Upper lobe of right lung (tissue), 1 donor: Measurements from ENCODE around the gene CRYBA1. TPM values are rescaled to one million over a fixed set of nuclear protein-coding genes. Genes with fewer than 3 reads are reported as not detected.
"Not testable (repeated sequence)": the region's sequence is repeated elsewhere in the genome, so short reads cannot be mapped to it uniquely, and the experiment has no call there.

Experiments
- ATAC-seq: fragments of 200-7000 bp; cut with Tn5 transposase; one replicate; pipeline ENCODE4 v1.9.1; 2020; ENCODE audit warnings: mild to moderate bottlenecking, moderate library complexity
- DNase-seq: peaks from one replicate; pipeline ENCODE4 v3.0.0-alpha.2; 2020
- H3K27ac ChIP-seq: fragments of 200-600 bp; one replicate; pipeline ENCODE4 v1.8.0; 2022
- H3K27me3 ChIP-seq: fragments of 200-600 bp; one replicate; pipeline ENCODE4 v1.8.0; 2022; ENCODE audit warnings: mild to moderate bottlenecking
- H3K36me3 ChIP-seq: fragments of 200-600 bp; one replicate; pipeline ENCODE4 v1.8.0; 2022
- H3K4me1 ChIP-seq: fragments of 200-600 bp; one replicate; pipeline ENCODE4 v1.8.0; 2022
- H3K4me3 ChIP-seq: fragments of 200-600 bp; one replicate; pipeline ENCODE4 v1.8.0; 2022; ENCODE audit warnings: mild to moderate bottlenecking
- H3K9me3 ChIP-seq: fragments of 200-600 bp; one replicate; pipeline ENCODE4 v1.8.0; 2022
- intact Hi-C: fragments of 100-400 bp; cut with DNase I; formaldehyde crosslinking; loops from one replicate; pipeline ENCODE4 v1.11.0; 2022
- total RNA-seq: library from RNA; stranded (reverse); fragmentation: NEBNext Ultra II Directional; extraction: Animal tissue kit (Norgen Biotek cat#: 25700); gene quantifications from one replicate; pipeline ENCODE4 v1.2.1, GENCODE V29; 2021
- TF ChIP-seq, protein P1 (sequence below): fragments of 200-600 bp; IDR thresholded peaks from one replicate; pipeline ENCODE4 v1.8.0; 2022; ENCODE audit warnings: antibody characterized with exemption
- donor health status: DM: no; HTN: yes; CAD: no; lungs with severe emphysema.

CRYBA1 gene
- total RNA-seq, 1 donor from 2014 or later = not detected

GRCh38 chr17:29215717-29216116 lies 30.9 kb upstream of the CRYBA1 start:
- no peaks in the 10 kb centered on the region for H3K27me3 ChIP-seq
- DNase-seq = no peak
- no peak overlapping the region for H3K27ac ChIP-seq
- intact Hi-C loops = loop anchor here (5.0 kb wide), 1 partner anchor 68 kb away; no protein-coding TSS in a partner anchor
- TF ChIP-seq, protein P1, sequence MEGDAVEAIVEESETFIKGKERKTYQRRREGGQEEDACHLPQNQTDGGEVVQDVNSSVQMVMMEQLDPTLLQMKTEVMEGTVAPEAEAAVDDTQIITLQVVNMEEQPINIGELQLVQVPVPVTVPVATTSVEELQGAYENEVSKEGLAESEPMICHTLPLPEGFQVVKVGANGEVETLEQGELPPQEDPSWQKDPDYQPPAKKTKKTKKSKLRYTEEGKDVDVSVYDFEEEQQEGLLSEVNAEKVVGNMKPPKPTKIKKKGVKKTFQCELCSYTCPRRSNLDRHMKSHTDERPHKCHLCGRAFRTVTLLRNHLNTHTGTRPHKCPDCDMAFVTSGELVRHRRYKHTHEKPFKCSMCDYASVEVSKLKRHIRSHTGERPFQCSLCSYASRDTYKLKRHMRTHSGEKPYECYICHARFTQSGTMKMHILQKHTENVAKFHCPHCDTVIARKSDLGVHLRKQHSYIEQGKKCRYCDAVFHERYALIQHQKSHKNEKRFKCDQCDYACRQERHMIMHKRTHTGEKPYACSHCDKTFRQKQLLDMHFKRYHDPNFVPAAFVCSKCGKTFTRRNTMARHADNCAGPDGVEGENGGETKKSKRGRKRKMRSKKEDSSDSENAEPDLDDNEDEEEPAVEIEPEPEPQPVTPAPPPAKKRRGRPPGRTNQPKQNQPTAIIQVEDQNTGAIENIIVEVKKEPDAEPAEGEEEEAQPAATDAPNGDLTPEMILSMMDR = no peak
- ATAC-seq = no peak
- no peaks in the 10 kb centered on the region for H3K9me3 ChIP-seq
- H3K4me1 ChIP-seq = peaks cover 6% of the 10 kb centered on the region
- H3K36me3 ChIP-seq = no peaks in the 10 kb centered on the region
- no peak overlapping the region for H3K4me3 ChIP-seq

GRCh38 chr17:29216181-29216580 lies 30.5 kb upstream of the CRYBA1 start:
- Histone ChIP-seq H3K27me3 (no peaks in the 10 kb centered on the region), H3K36me3 (no peaks in the 10 kb centered on the region), H3K27ac (no peak overlapping the region), H3K4me3 (no peak overlapping the region), H3K9me3 (no peaks in the 10 kb centered on the region), H3K4me1 (peaks cover 6% of the 10 kb centered on the region)
- no peak for DNase-seq
- TF ChIP-seq, protein P1 = no peak
- intact Hi-C loops = loop anchor here (5.0 kb wide), 1 partner anchor 69 kb away; no protein-coding TSS in a partner anchor
- no peak for ATAC-seq

- intact Hi-C loops = loop anchor here (5.0 kb wide), 1 partner anchor 70 kb away; no protein-coding TSS in a partner anchor
These were observed 29.8 kb upstream of the CRYBA1 start for GRCh38 chr17:29216856-29217255.

GRCh38 chr17:29219378-29220047 lies 27.1 kb upstream of the CRYBA1 start:
- Histone ChIP-seq H3K4me3 (no peak overlapping the region), H3K27ac (no peak overlapping the region), H3K4me1 (peaks cover 6% of the 10 kb centered on the region), H3K27me3 (no peaks in the 10 kb centered on the region), H3K9me3 (no peaks in the 10 kb centered on the region), H3K36me3 (no peaks in the 10 kb centered on the region)
- TF ChIP-seq, protein P1 = peak; percentile 98
- intact Hi-C loops = loop anchor here (5.0 kb wide), 1 partner anchor 72 kb away; no protein-coding TSS in a partner anchor
- ATAC-seq = peak; percentile 95
- peak; percentile 79 for DNase-seq

More at GRCh38 chr17:29216856-29217255, 29.8 kb upstream of the CRYBA1 start:
- H3K36me3 ChIP-seq = no peaks in the 10 kb centered on the region
- DNase-seq = no peak
- H3K27me3 ChIP-seq = no peaks in the 10 kb centered on the region
- no peak overlapping the region for H3K4me3 ChIP-seq
- H3K4me1 ChIP-seq = peaks cover 6% of the 10 kb centered on the region
- TF ChIP-seq, protein P1 = no peak
- no peak for ATAC-seq
- H3K27ac ChIP-seq = no peak overlapping the region
- no peaks in the 10 kb centered on the region for H3K9me3 ChIP-seq

DNA sequence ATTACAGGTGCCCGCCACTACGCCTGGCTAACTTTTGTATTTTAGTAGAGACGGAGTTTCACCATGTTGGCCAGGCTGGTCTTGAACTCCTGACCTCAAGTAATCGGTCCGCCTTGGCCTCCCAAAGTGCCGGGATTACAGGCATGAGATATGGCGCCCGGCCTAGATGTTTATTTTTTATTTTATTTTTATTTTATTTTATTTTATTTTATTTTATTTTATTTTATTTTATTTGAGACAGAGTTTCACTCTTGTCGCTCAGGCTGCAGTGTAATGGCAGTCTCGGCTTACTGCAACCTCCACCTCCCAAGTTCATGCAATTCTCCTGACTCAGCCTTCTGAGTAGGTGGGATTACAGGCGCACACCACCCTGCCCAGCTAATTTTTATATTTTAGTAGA lies 25.3 kb upstream of the CRYBA1 start:
- DNase-seq, H3K4me3 ChIP-seq, H3K4me1 ChIP-seq, ATAC-seq, H3K27ac ChIP-seq, H3K9me3 ChIP-seq, H3K27me3 ChIP-seq, H3K36me3 ChIP-seq, intact Hi-C loops: not testable (repeated sequence)

DNA sequence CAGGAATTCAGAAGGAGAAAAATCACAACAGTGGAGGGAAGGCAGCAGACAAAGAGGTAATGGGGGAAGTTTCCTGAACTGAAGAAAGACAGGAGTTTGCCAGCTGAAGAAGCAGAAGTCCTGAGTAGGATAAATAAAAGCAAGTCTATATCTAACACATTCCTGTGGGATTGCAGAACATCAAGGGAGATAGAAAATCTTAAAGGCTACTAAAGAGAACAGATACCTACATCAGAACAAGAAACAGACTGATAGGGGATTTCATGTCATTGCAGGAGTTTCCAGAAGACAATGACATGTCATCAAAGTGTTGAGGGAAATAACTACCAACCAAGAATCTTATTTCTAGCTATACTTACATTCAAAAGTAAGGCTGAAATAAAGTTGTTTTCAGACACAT lies 21.3 kb upstream of the CRYBA1 start:
- TF ChIP-seq, protein P1 = no peak
- no peaks in the 10 kb centered on the region for H3K36me3 ChIP-seq
- ATAC-seq (no peak), DNase-seq (no peak)
- no peak overlapping the region for H3K4me3 ChIP-seq
- no peaks in the 10 kb centered on the region for H3K27me3 ChIP-seq
- no peak overlapping the region for H3K27ac ChIP-seq
- intact Hi-C loops = no loop called here
- H3K4me1 ChIP-seq = no peaks in the 10 kb centered on the region
- H3K9me3 ChIP-seq = no peaks in the 10 kb centered on the region
